CD4-positive, alpha-beta T cell treated with Interleukin-12 subunit alpha and Interleukin-12 subunit beta, for 1 hour (primary cell): ENCODE data around the gene TMEM119.
A peak's percentile ranks its signal among the peaks of the same experiment; 100 is the strongest.
"Not testable (repeated sequence)": the region's sequence is repeated elsewhere in the genome, so short reads cannot be mapped to it uniquely, and the experiment has no call there.

Source experiments
- DNase-seq: peaks from one replicate; pipeline ENCODE4 v3.0.0-alpha.2; 2020

TMEM119 gene

DNA sequence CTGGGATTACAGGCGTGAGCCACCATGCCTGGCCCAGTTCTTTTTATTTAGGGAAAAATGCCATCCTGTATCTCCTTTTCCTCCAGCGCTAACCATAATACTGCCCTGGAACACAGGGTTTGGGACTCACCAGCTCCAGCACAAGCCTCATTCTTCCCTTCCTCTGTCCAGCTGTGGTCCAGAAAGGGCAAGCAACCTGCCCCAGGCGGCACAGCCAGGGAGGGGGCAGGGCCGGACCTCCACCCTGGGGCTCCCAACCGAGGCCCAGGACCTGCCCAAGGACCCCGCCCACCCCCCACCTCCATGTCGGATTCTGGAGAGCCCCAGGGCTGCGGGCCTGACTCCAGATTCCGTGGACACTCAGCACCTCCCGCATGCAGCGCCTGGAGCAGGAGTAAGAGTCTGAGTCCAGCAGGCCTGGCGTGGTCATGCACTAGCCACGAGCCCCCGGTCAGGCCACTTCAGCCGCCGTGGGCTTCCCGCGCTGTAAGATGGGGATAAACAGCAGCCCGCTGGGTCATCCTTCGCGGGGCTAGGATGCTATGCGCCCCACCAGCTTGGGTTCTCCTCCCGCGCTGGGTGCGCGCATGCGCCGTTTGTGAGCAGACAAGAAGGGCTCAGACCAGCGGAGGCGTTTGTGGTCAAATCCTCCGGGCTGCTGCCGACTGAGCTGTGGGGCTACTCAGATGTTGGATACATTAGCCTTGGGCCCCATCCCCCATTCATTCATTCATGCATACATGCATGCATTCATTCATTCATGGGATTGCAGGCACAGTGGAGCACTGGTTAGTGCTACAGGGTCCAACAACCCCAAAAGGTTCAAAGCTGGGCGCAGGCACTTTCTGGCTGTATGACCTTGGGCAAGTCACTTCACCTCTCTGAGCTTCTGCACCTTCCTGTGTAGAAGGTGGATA lies 16.3 kb downstream of the TMEM119 start:
- DNase-seq = no peak

DNA sequence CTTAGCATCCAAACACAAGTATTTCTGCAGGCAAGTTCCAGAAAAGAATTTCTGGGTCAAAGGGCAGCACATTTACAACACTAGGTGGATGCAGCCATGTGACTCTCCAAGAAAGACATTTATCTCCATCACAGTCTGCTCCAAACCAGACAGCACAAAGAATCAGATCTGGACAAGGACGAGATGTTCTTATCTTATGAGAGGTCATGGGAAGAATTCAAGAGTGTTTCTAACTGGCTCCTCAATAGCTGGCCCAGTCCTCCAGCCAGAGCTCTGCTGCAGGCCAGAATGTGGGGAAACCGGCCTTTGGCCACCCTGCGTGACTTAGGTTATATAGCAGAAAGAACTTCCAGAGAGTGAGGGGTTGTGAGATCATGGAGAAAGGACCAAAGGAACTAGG lies 17.4 kb downstream of the TMEM119 start:
- no peak for DNase-seq

DNA sequence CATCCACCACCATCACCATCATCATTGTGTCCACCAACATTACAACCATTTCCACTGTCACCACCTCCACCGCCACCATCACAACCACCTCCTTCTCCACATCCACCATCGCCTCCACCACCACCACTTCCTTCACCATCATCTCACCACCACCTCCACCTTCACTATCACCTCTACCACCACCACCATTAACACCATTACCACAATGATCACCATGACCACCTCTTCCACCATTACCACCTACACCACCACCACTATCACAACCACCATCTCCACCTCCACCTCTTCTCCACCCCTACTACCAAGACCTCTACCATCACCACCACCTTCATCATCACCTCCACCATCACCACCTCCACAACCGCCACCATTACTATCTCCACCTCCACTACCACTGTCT lies 19.1 kb downstream of the TMEM119 start:
- no peak for DNase-seq

DNA sequence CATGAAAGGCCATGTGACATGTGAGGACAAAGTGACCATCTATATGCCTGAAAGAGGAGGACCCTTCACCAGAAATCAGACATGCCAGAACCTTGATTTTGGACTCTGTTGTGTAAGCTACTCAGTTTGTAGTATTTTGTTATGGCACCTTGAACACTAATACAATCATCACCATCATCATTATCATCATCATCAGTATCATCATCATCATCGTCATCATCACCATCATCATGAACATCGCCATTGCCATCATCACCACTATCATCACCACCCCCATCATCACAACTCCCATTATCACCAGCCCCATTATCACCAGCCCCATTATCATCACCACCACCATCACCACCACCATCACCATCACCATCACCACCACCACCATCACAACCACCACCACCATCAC lies 19.6 kb downstream of the TMEM119 start:
- DNase-seq = no peak

DNA sequence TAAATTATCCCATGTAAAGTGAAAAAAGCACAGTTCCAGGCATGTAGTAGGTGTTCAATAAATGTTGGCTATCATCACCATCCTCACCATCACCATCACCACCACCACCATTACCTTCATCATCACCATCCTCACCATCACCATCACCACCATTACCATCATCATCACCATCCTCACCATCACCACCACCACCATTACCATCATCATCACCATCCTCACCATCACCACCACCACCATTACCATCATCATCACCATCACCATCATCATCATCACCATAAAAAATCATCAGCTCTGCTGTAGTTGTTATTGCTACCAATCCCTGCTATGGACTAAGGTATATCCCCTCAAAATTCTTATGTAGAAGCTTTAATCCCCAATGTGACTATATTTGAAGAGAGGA lies 20.4 kb downstream of the TMEM119 start:
- DNase-seq = no peak

DNA sequence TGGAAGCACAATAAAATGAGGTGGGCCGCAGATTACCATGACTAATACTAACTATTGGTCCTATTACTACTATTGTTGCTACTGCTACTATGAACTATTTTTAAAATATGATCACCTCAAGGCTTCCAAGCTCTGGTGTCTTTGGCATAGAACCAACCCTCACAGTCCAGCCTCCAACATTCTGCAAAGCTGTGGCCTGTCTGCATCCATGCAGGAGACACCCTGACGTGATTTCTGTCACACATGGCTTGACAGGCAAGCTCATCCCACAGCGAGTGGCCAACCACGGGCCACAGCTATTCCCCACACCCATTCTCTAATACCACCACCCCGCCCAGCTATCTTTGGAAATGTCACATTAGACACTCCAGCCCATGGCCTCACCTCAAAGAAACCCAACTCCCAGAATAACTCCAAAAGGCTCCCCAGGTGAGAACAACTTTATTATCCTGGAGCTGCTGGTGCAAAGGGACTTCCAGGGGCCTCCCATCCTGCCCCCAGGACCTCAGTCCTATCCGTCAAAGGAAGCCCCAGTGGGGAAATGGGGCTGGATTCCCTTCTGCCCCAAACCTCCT lies 21.1 kb downstream of the TMEM119 start:
- DNase-seq = no peak

DNA sequence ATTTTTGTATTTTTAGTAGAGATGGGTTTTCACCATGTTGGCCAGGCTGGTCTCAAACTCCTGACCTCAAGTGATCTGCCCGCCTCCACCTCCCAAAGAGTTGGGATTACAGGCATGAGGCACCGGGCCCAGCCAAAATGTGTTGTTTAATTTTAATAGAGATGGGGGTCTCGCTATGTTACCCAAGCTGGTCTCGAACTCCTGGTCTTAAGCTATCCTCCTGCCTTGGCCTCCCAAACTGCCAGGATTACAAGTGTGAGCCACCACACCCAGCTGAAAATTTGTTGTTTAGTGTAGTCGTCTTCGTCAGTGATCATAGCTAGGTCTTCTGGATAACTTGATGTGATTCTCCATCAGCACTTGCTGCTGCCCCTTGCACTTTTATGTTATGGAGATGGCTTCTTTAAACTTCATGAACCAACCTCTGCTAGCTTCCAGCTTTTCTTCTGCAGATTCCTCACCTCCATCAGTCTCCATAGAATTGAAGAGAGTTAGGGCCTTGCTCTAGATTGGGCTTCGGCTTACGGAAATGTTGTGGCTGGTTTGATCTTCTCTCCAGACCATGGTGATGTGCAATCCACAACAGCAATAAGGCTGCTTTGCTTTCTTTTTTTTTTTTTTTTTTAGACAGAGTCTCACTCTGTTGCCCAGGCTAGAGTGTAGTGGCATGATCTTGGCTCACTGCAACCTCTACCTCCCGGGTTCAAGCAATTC lies 22.5 kb downstream of the TMEM119 start:
- peak; percentile 23 for DNase-seq

DNA sequence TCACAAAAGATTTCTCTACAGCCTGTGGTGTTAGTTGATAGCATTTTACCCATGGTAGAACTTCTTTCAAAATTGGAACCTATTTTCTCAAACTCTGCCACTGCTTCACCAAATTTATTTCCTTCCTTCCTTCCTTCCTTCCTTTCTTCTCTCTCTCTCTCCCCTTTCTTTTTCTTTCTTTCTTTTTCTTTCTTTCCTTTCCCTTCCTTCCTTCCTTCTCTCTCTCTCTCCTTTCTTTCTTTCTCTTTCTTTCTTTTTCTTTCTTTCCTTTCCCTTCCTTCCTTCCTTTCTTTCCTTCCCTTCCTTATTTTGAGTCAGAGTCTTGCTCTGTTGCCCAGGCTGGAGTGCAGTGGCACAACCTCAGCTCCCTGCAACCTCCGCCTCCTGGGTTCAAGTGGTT lies 23.6 kb downstream of the TMEM119 start:
- DNase-seq = not testable (repeated sequence)

DNA sequence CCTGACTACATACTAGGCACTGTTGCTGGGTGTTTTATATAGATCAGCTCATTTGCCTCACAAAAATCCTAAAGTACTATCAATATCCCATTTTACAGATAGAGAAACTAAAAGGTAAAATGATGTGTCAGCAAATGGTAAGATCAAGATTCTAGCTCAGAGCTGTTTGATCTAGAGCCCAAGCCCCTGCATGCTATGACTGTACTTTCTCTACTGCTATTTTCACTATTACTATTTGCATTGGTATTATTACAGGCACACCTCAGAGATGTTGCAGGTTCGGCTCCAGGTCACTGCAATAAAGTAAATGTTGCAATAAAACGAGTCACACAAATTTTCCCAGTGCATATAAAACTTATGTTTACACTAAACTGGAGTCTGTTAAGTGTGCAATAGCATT lies 24.6 kb downstream of the TMEM119 start:
- no peak for DNase-seq

DNA sequence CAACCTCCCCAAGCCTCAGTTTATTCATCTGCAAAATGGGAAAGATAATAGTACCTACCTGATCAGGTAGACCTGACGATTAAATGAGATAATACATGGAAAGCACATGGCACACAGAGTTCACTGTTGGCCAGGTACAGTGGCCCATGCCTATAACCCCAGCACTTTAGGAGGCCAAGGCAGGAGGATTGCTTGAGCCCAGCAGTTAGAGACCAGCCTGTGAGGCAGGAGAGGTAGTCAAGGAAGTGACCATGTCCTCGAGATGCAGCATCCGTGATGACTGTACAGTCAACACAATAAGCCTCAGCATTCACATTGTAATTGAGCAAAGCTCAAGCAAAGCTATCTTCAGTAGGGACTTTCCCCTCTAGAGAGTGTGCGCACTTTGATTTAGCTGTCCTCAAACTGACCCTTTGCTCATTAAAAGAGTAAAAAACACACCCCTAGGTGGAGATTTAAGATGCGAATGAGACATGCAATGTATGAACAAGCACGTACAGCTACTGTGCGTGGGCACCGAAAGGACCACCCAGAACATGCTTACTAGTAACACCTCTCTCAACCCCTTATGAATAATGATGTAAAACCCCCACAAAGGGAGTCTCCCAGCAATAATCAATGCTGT lies 25.6 kb downstream of the TMEM119 start:
- DNase-seq = no peak

DNA sequence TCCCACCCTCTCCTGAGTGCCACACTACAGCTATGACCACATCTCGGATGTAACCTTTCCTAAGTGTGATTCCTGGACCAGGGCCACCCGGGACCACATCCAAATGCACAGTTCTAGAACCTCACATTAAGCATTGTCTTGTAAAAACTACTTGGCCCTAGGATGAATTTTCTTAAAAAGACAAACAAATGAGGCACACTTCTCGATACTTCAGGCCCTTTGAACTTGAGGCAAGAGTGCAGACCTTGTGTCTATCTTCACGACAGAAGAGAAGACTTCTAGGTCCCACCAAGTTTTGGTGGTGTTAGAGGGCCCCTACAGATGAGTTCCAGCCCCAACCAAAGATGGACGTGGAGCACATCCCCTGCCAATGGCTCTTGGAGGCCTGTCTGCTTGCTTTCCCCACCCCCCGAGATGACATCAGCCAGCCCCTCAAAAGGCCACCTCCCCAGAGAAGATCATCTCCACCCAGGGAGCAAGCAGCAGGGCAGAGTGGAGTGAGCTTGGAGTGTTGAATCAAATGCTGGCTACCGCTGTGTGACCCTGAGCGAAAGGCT lies 26.2 kb downstream of the TMEM119 start:
- DNase-seq = no peak

DNA sequence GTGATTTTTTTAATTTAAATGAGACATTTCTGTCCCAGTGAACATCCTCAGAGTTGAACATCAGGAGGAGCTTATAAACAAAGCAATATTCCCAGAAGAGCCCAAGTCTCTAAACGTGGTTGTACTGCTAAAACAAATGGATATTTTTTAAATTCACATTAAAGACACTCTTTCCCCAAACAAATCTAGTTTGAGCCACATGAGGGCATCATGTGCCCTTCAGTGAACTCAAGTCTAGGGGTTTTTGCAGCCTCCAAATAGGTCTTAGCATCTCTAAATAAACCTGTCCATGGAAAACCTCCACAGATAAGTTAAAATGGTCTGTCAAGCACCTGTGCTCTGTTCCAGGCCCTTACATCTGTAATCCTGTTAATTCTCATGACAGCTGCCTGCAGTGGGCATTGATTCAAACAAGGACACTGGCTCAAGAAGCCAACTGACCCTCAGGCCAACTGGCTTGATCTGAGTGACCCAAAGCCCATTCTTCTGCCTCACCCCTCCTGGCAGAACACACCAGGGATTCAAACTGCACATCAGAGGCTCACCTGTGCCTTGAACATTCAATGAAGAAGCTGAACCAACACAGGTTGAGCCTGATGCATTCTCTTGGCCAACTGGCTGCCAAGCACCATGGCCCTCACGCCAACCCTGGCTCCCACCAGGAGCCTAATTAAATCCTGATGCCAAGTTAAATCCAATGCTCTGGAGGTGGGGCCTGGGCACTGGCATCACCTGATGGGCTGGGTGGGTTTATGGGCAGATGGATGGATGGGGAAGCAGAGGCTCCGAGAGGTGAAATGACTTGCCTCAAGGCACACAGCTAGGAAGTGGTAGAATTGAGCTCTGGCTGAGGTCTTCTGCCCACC lies 26.9 kb downstream of the TMEM119 start:
- DNase-seq = peak; percentile 14

DNA sequence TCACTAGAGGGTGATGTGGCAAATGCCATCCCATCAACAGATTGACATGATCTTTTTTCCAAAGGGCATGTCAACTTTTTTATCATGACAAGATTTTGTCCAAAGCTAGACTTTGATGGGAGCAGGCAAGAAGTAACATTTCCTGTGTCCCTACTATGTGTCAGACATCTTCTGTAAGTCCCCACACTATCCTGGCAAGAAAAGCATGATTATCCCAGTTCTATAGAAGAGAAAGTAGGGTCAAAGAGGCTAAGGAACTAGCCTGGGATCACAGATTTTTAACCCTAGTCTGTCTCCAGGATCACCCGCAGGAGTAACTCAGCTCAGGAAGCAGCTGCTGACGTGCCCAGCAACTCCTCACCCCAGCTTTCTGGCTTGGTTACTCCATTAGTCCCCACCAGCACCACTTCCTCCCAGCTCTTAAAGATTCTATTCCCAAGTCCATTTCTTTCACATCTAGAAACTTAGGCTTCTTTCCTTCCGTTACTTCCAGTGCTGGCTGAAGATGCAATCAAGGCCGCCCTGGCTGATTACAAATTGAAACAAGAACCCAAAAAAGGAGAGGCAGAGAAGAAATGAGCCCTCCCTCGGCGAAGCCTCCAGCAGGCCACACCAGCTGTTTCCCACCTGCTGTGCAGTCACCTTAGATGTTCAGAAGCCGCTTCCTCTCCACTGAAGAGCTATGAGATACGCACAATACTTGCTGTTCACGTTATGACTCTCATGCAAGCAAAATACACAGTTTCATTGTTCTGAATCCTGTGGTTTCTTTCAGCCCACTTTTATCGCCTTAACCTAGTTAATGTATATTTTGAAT lies 29.3 kb downstream of the TMEM119 start:
- peak; percentile 71 for DNase-seq

DNA sequence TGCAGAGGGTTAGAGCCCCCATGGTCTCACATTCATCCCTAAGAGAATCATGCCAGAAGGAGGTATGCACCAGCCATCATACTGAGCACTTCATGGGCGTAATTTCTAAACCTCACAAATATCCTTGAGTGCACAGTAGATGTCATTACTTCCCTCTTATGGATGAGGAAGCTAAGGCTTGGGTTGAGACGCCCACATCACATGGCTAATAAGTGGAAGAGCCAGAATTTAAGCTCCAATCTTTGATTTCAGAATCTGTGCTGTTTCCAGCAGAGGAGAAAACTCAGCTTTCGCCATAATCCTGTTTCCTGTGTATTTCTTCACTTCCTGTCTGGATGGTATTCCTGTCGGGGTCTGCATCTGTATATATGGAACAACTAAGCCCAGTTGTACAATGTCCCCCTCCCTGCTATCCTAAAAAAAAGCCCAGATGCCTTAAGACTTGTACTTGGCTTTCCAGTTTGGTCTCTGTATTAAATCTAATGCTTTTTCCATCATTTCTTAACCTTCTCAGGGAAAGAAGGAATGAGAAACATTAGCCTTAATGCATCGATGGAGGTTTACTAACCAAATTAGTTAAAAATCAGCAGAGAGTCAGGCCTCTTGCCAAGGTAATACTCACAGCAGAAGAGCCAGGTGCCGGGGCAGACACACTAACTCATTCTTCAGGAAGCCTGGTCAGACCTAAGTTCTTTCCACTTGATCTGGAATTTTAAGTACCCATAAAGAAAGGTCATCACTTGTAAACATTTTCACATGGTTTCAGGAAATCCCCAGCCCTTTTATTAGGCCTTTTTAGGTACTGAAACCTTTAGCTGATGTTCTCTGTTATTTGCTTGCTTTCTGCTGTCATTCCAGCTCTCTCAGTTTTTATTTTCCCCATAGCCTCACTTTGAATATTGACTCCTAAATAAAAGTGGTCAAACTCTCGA lies 30.2 kb downstream of the TMEM119 start:
- no peak for DNase-seq

DNA sequence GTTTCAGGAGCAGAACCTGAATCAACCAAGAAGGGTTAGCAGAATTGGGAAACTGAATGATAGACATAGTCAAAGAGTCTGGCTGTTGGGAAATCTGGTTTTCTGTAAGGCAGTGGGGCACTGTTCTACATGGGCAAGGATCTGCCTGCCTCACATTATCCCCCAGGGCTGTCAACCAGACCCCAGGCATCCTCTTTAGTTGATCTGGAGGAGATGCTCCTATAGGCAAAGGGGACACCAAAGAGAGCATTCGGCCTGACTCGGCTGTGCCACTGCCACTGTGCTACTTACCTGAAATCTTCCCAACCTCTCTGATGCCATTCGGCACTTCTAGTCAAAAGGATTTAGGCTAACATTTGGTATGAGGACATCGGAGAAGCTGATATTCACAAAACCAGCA lies 31.4 kb downstream of the TMEM119 start:
- DNase-seq = no peak

DNA sequence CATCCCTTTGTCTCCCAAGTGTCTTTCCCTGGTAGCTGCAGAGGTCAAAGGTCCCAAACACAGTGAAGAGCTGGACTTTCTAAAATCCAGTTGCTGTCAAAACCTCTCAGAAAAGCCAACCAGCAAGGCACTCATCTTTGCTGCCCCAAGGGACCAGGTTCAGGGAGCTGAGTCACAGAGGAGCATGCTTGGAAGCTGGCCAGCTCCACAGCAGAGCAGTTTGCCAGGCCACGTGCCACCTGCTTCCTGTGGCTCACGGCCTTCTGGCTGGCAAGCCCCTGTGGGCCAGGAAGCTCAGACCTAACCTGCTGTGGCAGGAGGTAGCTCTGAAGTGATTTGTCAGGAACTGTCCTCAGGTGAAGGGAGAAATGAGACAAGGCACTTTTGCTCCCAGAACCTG lies 31.9 kb downstream of the TMEM119 start:
- peak; percentile 65 for DNase-seq

DNA sequence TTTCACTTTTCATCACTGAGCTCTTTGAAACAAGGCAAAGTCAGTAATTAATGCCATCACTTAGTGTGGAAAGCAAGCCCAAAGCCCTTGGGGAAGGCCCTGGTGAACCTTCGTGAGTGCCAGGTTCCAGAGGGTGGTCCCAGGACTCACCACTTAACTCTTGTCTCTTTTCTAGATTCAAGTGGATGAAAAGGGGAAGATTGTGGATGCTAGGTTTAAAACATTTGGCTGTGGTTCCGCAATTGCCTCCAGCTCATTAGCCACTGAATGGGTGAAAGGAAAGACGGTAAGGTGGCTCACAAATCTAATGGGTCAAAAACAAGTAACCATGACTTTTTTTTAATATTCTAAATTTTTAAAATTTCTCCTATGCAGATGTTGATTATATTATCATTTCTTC lies 32.7 kb downstream of the TMEM119 start:
- DNase-seq = no peak

DNA sequence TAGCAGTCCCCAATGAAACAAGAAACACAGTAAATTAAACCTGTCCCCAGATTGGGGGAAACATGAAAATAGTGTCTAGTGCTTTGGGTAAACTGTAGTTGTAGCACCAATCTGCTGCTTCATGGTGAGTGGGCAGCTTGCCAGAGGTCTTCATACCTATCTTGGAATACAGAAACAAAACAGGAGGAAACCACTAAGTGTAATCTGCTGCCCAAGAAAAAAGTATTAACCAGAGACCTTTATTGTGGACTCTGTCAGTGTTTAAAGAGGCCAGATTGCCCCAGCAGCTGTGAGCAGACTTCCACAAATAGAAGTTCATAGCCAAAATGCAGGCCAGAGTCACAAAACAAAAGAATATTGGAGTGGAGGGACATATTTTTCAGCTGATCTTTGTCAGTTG lies 33.2 kb downstream of the TMEM119 start:
- DNase-seq = no peak

DNA sequence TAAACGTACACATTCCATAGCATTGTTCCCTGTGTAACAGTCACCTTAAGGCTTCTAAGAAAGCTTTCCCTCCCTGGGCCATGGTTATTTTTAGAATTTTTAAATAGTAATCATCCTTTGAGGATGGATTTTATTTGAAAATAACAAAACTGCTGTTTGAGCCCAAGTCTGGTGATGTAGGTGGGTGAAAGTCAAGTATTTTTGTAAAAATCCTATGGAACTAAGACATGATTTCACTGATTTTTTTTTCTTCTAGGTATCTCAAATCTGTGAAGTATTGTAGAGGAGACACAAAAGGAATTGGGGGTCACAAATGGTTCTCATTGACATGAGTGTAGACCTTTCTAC lies 34.1 kb downstream of the TMEM119 start:
- no peak for DNase-seq

DNA sequence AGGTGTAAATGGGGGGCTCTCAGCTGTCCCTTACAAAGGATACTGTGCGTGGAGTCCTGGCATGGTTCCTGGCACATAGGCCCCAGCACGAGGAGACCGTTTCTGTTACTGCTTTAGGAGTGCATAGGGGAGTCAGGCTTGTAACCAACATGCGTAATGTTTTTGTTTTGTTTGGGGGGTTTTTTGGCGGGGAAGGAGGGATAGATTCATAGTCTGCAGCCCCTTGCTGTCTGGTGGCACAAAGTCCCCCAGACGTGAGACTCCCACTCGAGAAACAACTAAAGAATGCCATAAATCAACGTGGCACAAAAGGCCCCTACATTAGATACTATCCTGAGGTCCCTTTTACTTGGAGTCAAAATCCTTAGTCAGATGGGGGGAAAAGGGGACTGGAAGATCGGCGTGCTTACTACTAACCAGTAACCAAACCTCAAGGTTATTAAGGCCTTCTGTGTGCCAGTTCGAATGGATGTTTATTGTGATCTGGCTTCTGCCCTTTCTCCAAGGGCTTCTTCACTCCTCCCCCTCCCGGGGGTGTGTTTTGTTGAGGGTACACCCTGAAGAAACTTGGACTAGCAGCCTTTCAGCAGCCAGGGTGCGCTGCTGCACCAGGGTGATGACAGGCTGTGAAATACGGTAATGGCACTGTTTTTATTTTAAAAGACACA lies 34.6 kb downstream of the TMEM119 start:
- peak; percentile 89 for DNase-seq
